Measurements from ENCODE around the gene CABP7.

The CABP7 gene

DNA sequence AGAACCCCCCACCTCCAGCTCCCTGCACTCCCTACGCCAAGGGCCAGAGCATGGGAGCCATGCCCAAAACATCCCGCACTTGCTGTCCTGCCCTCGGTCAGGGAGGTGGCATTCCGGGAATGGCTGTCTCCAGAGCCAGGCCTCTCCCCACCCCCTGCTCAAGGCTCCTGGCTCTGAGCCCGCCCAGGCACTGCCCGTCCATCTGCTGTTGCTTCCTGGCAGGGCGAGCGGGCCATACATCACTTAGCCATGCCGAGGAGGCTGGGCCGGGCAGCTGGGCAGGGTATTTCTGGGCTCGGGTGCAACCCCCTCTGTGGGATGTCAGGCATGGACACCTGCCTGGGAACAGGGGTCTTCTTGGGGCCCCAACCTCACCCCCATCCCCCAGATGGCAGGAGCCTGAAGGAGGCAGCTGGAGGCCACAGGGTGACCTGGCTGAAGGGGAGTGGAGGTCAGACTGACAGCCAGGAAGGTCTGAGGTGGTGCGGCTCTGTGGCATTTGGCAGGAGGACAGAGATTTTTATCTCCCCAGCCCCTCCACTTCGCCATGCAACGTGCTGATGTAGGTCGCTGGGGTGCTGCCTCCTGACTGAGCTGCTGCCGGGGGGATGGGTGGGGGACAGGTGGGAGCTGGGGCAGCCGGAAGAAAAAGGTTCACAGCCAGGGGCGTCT is 8.7 kb upstream of the CABP7 start:
- H3K9ac ChIP-seq (ENCODE audit: low read depth in 1 of 2, low read length in 2 of 2) = no peak overlapping the region
- H3K36me3 ChIP-seq (ENCODE audit: control insufficient read depth in 2 of 2, insufficient read depth in 2 of 2, low read length in 2 of 2) = no peaks in the 10 kb centered on the region
- no peaks in the 10 kb centered on the region for H3K4me1 ChIP-seq (ENCODE audit: control insufficient read depth in 2 of 2, insufficient read depth in 2 of 2, low read length in 2 of 2)
- no peaks in the 10 kb centered on the region for H3K9me3 ChIP-seq (ENCODE audit: control insufficient read depth in 2 of 2, low read length in 2 of 2)
- H3K27me3 ChIP-seq (ENCODE audit: control insufficient read depth in 2 of 2, insufficient read depth in 2 of 2, low read length in 2 of 2) = peaks cover 4 to 11% of the 10 kb centered on the region in 2 donors
- no peak overlapping the region for H3K4me3 ChIP-seq (ENCODE audit: low read length in 2 of 2)
- no peak overlapping the region for H3K27ac ChIP-seq (ENCODE audit: low read depth in 2 of 2, low read length in 2 of 2)

DNA sequence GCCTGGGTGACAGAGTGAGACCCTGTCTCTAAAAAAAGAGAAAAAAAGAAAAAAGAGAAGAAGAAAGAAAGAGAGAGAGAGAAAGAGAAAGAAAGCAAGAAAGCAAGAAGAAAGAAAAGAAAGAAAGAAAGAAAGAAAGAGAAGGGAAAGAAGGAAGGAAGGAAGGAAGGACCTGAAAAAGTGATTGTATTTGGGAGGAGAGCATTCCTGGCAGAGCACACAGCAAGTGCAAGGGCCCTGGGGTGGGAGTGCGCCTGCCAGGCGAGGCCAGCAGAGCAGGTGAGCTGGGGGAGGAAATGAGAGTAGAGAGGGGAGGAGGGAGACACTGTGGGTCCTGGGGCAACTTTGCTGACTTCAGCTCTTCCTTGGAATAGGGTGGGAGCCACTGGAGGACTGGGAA is 7.7 kb upstream of the CABP7 start:
- H3K4me3 ChIP-seq (ENCODE audit: low read length in 2 of 2) = no peak overlapping the region
- no peak overlapping the region for H3K9ac ChIP-seq (ENCODE audit: low read depth in 1 of 2, low read length in 2 of 2)
- H3K27me3 ChIP-seq (ENCODE audit: control insufficient read depth in 2 of 2, insufficient read depth in 2 of 2, low read length in 2 of 2) = peaks cover 4 to 17% of the 10 kb centered on the region in 2 donors
- no peaks in the 10 kb centered on the region for H3K9me3 ChIP-seq (ENCODE audit: control insufficient read depth in 2 of 2, low read length in 2 of 2)
- no peaks in the 10 kb centered on the region for H3K4me1 ChIP-seq (ENCODE audit: control insufficient read depth in 2 of 2, insufficient read depth in 2 of 2, low read length in 2 of 2)
- no peaks in the 10 kb centered on the region for H3K36me3 ChIP-seq (ENCODE audit: control insufficient read depth in 2 of 2, insufficient read depth in 2 of 2, low read length in 2 of 2)
- H3K27ac ChIP-seq (ENCODE audit: low read depth in 2 of 2, low read length in 2 of 2) = no peak overlapping the region

DNA sequence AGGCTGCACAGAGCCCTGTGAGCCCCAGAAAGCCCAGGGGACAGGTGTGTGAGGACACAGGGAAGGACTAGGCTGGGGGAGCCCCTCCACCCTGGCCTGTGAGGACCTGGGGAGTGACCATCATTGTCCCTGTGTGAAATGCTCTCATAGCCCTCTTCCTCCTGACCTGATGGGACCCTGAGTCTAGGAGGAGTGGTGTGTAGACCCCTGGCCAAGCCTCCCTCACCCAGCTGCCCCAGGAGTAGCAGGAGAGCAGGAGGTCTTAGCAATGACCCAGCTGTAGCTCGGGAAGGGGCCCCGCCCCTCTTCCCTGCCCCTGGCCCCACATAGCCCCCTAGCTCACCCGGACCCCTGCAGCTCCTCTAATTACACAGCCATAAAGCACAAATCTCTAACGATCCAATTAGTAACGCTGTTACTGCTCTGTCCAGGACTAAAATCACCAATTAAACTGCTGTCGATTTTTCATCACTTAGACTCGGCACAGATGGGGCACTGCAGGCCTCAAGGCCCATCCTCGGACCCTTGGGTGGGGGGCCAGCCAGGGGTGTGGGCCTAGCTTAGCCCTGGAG is 6.6 kb upstream of the CABP7 start:
- H3K9ac ChIP-seq (ENCODE audit: low read depth in 1 of 2, low read length in 2 of 2) = no peak overlapping the region
- no peaks in the 10 kb centered on the region for H3K4me1 ChIP-seq (ENCODE audit: control insufficient read depth in 2 of 2, insufficient read depth in 2 of 2, low read length in 2 of 2)
- H3K27me3 ChIP-seq (ENCODE audit: control insufficient read depth in 2 of 2, insufficient read depth in 2 of 2, low read length in 2 of 2) = peaks cover 7 to 21% of the 10 kb centered on the region in 2 donors

DNA sequence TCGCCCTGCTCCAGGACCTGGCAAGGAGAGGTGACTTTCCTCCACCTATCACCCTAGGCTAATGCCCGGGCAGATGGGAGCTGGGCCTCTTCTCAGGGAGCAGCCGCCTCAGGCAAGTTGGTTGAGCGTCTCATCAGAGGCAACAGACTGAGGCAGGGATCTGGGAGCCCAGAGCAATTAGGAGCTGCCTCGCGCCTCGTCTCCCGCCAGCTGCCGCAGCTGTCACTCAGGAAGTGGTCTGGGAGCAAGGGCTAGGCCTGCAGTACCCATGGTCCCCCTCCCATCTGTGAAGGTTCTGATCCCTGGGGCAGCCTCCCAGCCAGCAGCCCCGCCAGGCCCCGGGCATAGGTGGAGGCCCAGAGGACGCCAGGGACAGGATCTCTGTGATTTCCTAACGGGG is 4.6 kb upstream of the CABP7 start:
- H3K9me3 ChIP-seq (ENCODE audit: control insufficient read depth in 2 of 2, low read length in 2 of 2) = no peaks in the 10 kb centered on the region
- H3K9ac ChIP-seq (ENCODE audit: low read depth in 1 of 2, low read length in 2 of 2) = no peak overlapping the region
- H3K4me1 ChIP-seq (ENCODE audit: control insufficient read depth in 2 of 2, insufficient read depth in 2 of 2, low read length in 2 of 2) = no peaks in the 10 kb centered on the region
- H3K36me3 ChIP-seq (ENCODE audit: control insufficient read depth in 2 of 2, insufficient read depth in 2 of 2, low read length in 2 of 2) = no peaks in the 10 kb centered on the region
- no peak overlapping the region for H3K4me3 ChIP-seq (ENCODE audit: low read length in 2 of 2)
- H3K27me3 ChIP-seq (ENCODE audit: control insufficient read depth in 2 of 2, insufficient read depth in 2 of 2, low read length in 2 of 2) = peaks cover 20 to 35% of the 10 kb centered on the region in 2 donors
- no peak overlapping the region for H3K27ac ChIP-seq (ENCODE audit: low read depth in 2 of 2, low read length in 2 of 2)

More for the DNA sequence above, 6.6 kb upstream of the CABP7 start:
- Histone ChIP-seq H3K36me3 (ENCODE audit: control insufficient read depth in 2 of 2, insufficient read depth in 2 of 2, low read length in 2 of 2) (no peaks in the 10 kb centered on the region), H3K27ac (ENCODE audit: low read depth in 2 of 2, low read length in 2 of 2) (no peak overlapping the region), H3K4me3 (ENCODE audit: low read length in 2 of 2) (no peak overlapping the region), H3K9me3 (ENCODE audit: control insufficient read depth in 2 of 2, low read length in 2 of 2) (no peaks in the 10 kb centered on the region)

DNA sequence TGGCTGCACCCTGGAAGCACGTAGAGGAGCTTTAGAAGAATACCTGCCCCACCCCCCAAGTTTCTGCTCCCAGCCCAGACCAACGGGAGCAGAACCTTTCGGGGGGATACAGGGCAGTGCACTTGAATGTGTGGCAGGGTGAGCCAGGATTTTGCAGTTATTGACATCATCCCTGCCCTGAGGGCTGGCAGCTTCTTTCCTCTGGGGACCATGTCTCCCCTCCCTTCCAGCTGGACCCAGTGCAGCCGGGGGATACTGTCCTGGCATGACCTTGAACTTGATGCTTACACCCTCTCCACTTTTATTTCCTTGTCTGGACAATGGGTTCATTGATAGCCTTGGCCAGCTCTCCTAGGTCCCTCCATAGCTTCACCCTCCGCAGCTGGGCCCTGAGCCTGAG is 4.1 kb upstream of the CABP7 start:
- Histone ChIP-seq H3K36me3 (ENCODE audit: control insufficient read depth in 2 of 2, insufficient read depth in 2 of 2, low read length in 2 of 2) (no peaks in the 10 kb centered on the region), H3K27ac (ENCODE audit: low read depth in 2 of 2, low read length in 2 of 2) (no peak overlapping the region), H3K9me3 (ENCODE audit: control insufficient read depth in 2 of 2, low read length in 2 of 2) (no peaks in the 10 kb centered on the region), H3K9ac (ENCODE audit: low read depth in 1 of 2, low read length in 2 of 2) (no peak overlapping the region), H3K4me3 (ENCODE audit: low read length in 2 of 2) (no peak overlapping the region), H3K27me3 (ENCODE audit: control insufficient read depth in 2 of 2, insufficient read depth in 2 of 2, low read length in 2 of 2) (peaks cover 20 to 35% of the 10 kb centered on the region in 2 donors), H3K4me1 (ENCODE audit: control insufficient read depth in 2 of 2, insufficient read depth in 2 of 2, low read length in 2 of 2) (no peaks in the 10 kb centered on the region)

DNA sequence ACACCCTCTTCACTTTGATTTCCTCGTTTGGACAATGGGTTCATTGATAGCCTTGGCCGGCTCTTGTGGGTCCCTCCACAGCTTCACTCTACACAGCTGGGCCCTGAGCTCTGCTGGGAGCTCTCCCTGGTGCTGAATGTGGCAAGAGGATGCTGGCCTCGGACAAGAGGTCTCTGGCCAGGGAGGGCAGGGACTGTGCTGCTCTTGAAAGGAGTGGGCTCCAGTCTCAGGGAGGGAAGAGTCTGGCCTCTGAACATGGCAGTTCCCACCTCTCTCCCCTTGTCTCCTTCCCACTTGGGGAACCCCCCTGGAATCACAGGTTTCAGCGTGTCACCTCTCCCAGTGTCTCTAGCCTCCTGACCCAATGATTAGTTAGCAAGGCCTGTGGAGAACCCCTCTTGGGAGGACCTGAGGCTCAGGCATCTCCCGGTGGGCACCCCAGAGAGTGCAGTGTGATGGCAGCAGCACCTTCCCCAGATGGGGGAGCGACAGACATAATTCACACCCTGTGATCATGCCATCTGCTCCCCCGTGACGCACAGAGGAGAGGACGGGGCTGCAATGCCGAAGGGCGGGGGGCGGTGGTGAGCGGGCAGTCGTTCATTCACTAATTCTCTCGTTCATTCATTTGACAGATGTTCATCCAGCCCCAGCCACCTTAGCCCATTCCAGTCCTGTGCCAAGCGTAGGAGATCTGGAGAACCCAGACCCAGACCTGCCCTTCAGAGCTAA is 2.8 kb upstream of the CABP7 start:
- H3K27me3 ChIP-seq (ENCODE audit: control insufficient read depth in 2 of 2, insufficient read depth in 2 of 2, low read length in 2 of 2) = peaks cover 25 to 43% of the 10 kb centered on the region in 2 donors
- no peaks in the 10 kb centered on the region for H3K9me3 ChIP-seq (ENCODE audit: control insufficient read depth in 2 of 2, low read length in 2 of 2)
- H3K4me1 ChIP-seq (ENCODE audit: control insufficient read depth in 2 of 2, insufficient read depth in 2 of 2, low read length in 2 of 2) = no peaks in the 10 kb centered on the region
- H3K9ac ChIP-seq (ENCODE audit: low read depth in 1 of 2, low read length in 2 of 2) = no peak overlapping the region
- H3K36me3 ChIP-seq (ENCODE audit: control insufficient read depth in 2 of 2, insufficient read depth in 2 of 2, low read length in 2 of 2) = no peaks in the 10 kb centered on the region
- no peak overlapping the region for H3K27ac ChIP-seq (ENCODE audit: low read depth in 2 of 2, low read length in 2 of 2)
- H3K4me3 ChIP-seq (ENCODE audit: low read length in 2 of 2) = no peak overlapping the region

DNA sequence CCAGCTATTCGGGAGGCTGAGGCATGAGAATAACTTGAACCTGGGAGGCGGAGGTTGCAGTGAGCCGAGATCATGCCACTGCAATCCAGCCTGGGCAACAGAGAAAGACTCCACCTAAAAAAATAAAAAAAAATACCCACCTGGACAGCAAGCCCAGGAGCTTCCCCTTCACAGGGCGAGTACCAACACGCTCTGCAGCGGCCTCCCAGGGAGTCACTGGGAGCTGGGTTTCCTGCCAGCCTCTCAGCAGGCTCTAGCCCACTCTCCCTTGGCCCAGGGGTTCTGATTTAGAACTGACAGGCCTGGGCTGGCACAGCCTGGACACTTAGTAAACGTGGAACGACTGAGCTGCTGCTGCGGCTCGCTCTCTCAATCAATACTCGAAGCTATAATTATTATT is 2.0 kb upstream of the CABP7 start:
- H3K4me3 ChIP-seq (ENCODE audit: low read length in 2 of 2) = no peak overlapping the region
- no peaks in the 10 kb centered on the region for H3K9me3 ChIP-seq (ENCODE audit: control insufficient read depth in 2 of 2, low read length in 2 of 2)
- peaks cover 24 to 39% of the 10 kb centered on the region in 2 donors for H3K27me3 ChIP-seq (ENCODE audit: control insufficient read depth in 2 of 2, insufficient read depth in 2 of 2, low read length in 2 of 2)
- H3K27ac ChIP-seq (ENCODE audit: low read depth in 2 of 2, low read length in 2 of 2) = no peak overlapping the region
- no peak overlapping the region for H3K9ac ChIP-seq (ENCODE audit: low read depth in 1 of 2, low read length in 2 of 2)
- H3K4me1 ChIP-seq (ENCODE audit: control insufficient read depth in 2 of 2, insufficient read depth in 2 of 2, low read length in 2 of 2) = no peaks in the 10 kb centered on the region
- no peaks in the 10 kb centered on the region for H3K36me3 ChIP-seq (ENCODE audit: control insufficient read depth in 2 of 2, insufficient read depth in 2 of 2, low read length in 2 of 2)

DNA sequence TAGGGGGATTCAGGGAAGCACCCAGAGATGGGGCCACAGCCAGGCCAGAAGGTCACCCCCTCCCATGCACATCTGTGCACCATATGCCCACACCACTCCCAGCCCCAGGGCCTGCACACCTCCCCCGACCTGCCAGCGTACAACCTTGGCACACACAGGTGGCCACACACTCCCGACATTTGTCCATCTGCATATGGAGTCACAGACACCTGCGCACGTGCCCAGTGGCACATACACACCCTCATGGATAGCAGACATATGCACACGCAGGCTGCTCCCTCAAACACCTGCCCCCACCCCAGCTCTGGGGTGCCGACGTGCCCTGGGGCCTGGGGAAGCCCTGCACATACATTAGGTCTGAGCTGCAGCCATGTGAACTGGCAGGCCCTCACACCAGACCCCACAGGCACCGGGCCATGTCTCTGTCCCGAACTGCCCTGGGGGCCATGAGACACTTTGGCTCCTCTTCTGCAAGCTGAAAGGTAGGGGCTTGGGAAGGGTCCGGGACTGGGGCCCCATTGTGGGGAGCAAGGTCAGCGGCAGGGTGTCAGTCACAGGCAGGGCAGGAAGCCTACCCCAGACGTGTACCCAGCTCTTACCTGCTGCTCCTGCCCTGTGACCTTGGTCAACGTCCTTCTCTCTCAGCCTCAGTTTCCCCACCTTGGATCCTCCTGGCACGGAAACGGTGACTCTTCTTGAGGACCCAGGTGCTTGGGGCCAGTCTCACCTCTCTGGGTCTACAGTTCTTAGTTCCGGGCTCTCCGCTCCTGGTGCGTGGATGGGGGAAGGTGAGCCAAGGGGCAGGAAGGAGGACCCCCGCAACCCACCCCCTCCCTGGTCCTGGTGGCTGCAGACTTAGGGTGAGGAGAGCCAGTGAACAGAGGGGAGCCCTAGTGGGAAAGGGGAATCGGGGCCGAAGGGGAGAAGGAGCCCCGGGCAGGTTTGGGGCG is 579 bp upstream of the CABP7 start:
- no peaks in the 10 kb centered on the region for H3K36me3 ChIP-seq (ENCODE audit: control insufficient read depth in 2 of 2, insufficient read depth in 2 of 2, low read length in 2 of 2)
- no peaks in the 10 kb centered on the region for H3K9me3 ChIP-seq (ENCODE audit: control insufficient read depth in 2 of 2, low read length in 2 of 2)
- peaks cover 22 to 43% of the 10 kb centered on the region in 2 donors for H3K27me3 ChIP-seq (ENCODE audit: control insufficient read depth in 2 of 2, insufficient read depth in 2 of 2, low read length in 2 of 2)
- no peak overlapping the region for H3K4me3 ChIP-seq (ENCODE audit: low read length in 2 of 2)
- H3K27ac ChIP-seq (ENCODE audit: low read depth in 2 of 2, low read length in 2 of 2) = no peak overlapping the region
- H3K9ac ChIP-seq (ENCODE audit: low read depth in 1 of 2, low read length in 2 of 2) = no peak overlapping the region
- H3K4me1 ChIP-seq (ENCODE audit: control insufficient read depth in 2 of 2, insufficient read depth in 2 of 2, low read length in 2 of 2) = no peaks in the 10 kb centered on the region

DNA sequence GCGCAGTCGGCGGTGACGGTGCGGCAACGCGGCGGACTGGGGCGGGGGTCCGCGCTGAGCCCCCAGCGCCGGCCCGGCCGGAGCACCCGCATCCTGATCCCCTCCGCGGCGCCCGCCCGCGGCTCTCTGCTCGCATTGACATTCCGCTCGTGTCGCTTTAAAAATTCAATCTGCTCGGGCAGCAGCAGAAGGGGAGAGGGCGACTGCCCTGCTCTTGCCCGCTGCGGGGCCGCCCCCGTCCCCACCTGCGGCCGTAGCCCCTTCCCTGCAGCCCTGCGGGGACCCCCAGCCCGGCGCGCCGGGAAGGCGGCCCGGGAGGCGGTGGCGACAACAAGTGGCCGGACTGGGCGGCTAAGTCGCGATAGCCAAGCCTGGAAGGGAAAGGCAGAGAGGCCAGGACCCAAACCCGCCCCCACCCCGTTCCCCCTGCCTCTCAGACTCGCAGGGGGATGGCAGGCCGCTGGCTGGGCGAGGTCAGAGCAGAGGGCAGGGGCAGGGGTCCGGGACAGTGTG is 1.1 kb downstream of the CABP7 start:
- H3K4me3 ChIP-seq (ENCODE audit: low read length in 2 of 2) = no peak overlapping the region
- no peaks in the 10 kb centered on the region for H3K9me3 ChIP-seq (ENCODE audit: control insufficient read depth in 2 of 2, low read length in 2 of 2)
- H3K36me3 ChIP-seq (ENCODE audit: control insufficient read depth in 2 of 2, insufficient read depth in 2 of 2, low read length in 2 of 2) = no peaks in the 10 kb centered on the region
- no peak overlapping the region for H3K27ac ChIP-seq (ENCODE audit: low read depth in 2 of 2, low read length in 2 of 2)
- H3K4me1 ChIP-seq (ENCODE audit: control insufficient read depth in 2 of 2, insufficient read depth in 2 of 2, low read length in 2 of 2) = no peaks in the 10 kb centered on the region
- H3K9ac ChIP-seq (ENCODE audit: low read depth in 1 of 2, low read length in 2 of 2) = no peak overlapping the region
- peaks cover 22 to 37% of the 10 kb centered on the region in 2 donors for H3K27me3 ChIP-seq (ENCODE audit: control insufficient read depth in 2 of 2, insufficient read depth in 2 of 2, low read length in 2 of 2)
